Gastrocnemius medialis (tissue), 4 donors: Measurements from ENCODE around the gene IL22RA1.

Experiments used
- POLR2A ChIP-seq, 2 donors: fragments of 450-650 bp; IDR thresholded peaks; one replicate each; pipeline ENCODE4 v1.6.1; 2017; ENCODE audit warnings: antibody characterized with exemption in 2 of 2, mild to moderate bottlenecking in 2 of 2, moderate library complexity in 2 of 2
- TF ChIP-seq, protein P1 (sequence below), 5 experiments: fragments of 450-650 bp in 3 of 5; fragments of 200-600 bp in 2 of 5; sonication (generic) in 2 of 5; IDR thresholded peaks in 4 of 5; conservative IDR thresholded peaks in 1 of 5; 1 replicate in 4 of 5; 2 replicates in 1 of 5; pipeline ENCODE4 v1.5.1; 2016 to 2019; ENCODE audit warnings: antibody characterized with exemption in 5 of 5, mild to moderate bottlenecking in 3 of 5, moderate library complexity in 3 of 5

DNA sequence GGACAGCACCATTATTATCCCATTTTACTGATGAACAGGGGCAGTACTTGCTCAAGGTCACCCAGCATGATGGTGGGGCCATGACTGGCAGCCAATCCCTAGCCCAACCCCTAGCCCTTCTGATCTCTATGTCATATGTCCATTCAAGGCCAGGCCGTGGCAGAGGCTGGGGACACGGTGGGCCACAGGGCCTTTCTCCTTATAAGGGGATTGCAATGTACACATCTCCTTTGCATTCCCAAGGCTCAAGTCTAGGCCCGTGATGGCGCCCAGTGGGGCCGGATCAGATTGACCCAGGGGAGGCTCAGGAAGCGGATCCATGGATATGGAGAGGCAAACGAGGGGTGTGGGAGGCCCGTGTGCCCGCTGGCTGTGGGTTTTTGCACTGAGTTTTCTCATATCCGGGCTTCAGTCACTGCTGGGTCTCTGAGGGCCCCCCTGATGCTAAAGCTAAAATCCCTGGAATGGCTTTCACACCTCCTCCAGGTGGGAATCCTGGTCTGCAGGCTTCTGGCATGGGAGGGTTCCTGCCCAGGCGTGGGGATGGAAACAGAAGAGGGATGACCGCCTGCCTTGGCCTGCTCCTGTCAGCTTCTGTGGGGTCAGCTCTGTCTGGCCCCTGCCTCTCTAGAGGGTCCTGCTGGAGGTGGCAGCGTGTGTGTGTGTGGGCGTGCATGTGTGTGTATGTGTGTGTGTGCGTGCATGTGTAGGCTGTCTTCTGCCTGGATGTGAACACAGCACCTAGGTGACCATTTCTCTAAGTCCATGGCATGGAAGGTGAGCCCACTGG lies 33.1 kb downstream of the IL22RA1 start:
- TF ChIP-seq, protein P1, sequence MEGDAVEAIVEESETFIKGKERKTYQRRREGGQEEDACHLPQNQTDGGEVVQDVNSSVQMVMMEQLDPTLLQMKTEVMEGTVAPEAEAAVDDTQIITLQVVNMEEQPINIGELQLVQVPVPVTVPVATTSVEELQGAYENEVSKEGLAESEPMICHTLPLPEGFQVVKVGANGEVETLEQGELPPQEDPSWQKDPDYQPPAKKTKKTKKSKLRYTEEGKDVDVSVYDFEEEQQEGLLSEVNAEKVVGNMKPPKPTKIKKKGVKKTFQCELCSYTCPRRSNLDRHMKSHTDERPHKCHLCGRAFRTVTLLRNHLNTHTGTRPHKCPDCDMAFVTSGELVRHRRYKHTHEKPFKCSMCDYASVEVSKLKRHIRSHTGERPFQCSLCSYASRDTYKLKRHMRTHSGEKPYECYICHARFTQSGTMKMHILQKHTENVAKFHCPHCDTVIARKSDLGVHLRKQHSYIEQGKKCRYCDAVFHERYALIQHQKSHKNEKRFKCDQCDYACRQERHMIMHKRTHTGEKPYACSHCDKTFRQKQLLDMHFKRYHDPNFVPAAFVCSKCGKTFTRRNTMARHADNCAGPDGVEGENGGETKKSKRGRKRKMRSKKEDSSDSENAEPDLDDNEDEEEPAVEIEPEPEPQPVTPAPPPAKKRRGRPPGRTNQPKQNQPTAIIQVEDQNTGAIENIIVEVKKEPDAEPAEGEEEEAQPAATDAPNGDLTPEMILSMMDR (IDR thresholded peaks at IDR 0.05 in 4 of 5, conservative IDR thresholded peaks at IDR 0.05 in 1 of 5) = no peak
- no peak for TF ChIP-seq POLR2A (IDR thresholded peaks at IDR 0.05)
